GM21619 (cell line): ENCODE measurements around the gene KRT76.
"Not testable (repeated sequence)": the region's sequence is repeated elsewhere in the genome, so short reads cannot be mapped to it uniquely, and the experiment has no call there.

ENCODE experiments used
- ATAC-seq: cut with Tn5 transposase; IDR thresholded peaks from one replicate; pipeline ENCODE4 v1.9.1; 2021; ENCODE audit not compliant: unreplicated experiment

Gene KRT76

GRCh38 chr12:52761218-52761617 is 15.9 kb downstream of the KRT76 start:
- not testable (repeated sequence) for ATAC-seq

- ATAC-seq = no peak
Measured at GRCh38 chr12:52760623-52761022, 16.5 kb downstream of the KRT76 start.

GRCh38 chr12:52759695-52760094 is 17.4 kb downstream of the KRT76 start:
- ATAC-seq = no peak

GRCh38 chr12:52759218-52759617 is 17.9 kb downstream of the KRT76 start:
- ATAC-seq = no peak

DNA sequence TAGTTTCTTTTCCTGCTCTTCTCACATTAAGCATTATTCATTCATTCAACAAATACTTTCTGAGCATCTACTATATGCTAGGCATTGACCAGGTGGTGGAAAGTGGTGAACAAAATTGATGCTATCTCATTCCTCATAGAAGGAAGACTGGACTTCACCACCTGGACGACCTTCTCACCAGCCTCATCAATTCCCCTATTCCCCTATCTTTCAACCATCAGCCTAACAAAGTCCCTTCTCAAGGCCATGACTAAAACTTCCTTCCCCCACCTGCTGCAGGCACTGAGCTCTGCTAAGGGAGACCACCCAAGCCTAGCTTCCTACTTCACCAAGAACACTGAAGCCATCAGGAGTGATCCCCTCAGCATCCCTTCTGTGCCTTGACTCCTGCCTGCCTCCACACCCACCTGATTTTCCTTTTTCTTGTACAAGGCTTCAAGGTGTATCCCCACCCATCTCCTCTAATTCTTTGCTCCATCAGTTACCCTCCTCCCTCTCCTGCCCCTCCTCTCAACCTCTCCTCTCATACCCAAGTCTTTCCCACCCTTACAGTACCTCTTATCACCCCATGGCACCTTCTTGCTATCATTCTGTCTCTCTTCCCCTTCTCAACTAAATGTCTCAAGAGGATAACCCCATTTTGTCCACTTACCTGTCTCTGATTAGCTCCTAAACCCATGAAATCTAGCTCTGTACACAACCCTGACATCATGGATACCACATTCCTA is 19.5 kb downstream of the KRT76 start:
- no peak for ATAC-seq

- ATAC-seq = no peak
Measured at GRCh38 chr12:52756281-52756960, 20.7 kb downstream of the KRT76 start.

- ATAC-seq = no peak
Measured at GRCh38 chr12:52755533-52755932, 21.6 kb downstream of the KRT76 start.

DNA sequence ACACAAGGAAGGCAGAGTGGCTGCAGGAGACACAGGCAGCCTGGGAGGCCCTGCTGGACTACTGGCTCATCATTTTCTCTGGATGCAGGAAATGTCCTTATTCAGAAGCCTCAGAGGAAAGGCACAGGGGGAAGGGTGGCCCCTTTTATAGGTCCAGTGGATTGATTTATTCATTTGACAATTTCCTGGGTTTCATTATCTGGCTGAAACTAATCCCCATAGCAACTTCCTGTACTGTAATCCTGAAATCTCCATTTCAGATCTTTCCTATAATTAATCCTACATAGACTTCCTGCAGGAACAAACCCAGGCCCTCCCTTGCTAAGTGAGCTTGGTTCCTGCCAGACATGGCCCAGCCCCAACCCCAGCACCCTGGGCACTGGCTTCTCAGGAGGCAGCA is 23.0 kb downstream of the KRT76 start:
- no peak for ATAC-seq

DNA sequence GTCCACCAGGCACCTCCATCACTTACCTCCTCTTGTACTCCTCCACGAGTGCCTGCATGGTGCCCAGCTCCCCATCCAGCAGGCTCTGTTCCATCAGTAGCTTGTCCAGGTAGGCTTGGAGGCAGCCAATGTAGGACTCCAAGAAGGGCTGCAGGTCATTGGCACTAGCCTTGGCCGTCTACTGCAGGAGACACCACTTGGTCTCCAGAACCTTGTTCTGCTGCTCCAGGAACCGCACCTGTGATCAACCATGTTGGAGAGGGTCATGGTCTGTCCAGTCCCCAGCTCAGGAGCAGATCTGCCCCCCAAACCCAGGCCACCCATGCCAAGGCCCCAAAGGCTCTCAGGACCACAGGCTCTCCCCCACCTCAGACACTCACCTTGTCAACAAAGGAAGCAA is 23.9 kb downstream of the KRT76 start:
- ATAC-seq = no peak

GRCh38 chr12:52752516-52752915 is 24.6 kb downstream of the KRT76 start:
- ATAC-seq = no peak

DNA sequence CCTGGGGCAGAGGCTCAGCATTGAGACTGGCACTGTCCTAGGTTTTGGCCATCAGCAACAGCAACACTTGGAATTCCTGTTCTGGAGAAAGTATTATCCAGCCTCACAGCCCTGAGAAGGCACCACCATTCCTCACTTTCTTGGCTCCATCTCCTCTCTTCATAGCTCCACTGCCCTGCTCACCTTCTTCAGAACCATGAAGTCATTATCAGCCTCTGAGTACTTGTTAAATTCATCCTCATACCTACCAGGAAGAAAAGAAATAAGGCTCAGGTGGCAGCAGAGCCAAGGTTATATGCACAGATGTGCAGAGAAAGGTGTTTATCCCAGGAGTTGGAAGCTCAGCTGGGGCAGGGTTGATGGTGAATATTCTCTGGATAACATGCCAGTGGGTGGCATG is 25.4 kb downstream of the KRT76 start:
- no peak for ATAC-seq

GRCh38 chr12:52750532-52750931 is 26.6 kb downstream of the KRT76 start:
- not testable (repeated sequence) for ATAC-seq

DNA sequence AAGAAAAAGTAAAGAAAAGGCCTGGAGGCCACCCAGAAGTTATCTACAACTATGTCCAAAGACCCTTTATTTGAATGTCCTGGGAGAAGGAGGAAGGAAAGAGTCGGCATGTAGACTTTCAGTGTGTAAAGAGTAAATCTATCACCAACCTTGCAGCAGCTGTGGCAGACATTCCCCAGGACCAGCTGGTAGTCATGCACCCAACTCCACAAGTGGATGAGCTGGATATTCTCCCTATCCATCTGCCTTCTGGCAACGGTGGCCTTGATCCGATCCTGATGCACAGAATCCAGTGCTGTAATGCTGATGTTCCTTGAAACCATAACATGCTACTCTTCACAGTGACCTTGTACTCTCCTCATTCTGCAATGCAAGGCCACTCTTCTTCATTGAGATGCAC is 27.3 kb downstream of the KRT76 start:
- ATAC-seq = no peak

- ATAC-seq = no peak
Measured at GRCh38 chr12:52748578-52748977, 28.6 kb downstream of the KRT76 start.

DNA sequence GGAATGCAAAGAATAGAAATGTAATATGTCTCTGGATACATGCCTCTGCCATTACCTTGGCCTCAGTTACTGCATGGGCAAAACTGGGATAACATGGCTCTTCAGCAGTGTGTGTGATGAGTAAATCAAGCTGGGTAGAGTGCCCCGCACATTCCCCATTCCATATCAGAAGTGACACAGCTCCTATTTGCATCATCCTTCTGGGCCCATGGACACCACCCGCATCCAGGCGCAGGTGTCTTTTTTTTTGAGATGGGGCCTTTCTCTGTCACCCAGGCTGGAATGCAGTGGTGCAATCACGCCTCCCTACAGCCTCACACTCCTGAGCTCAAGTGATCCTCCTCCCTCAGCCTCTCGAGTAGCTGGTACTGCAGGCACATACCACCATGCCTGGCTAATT is 31.6 kb downstream of the KRT76 start:
- no peak for ATAC-seq

- no peak for ATAC-seq
Measured at GRCh38 chr12:52744493-52745156, 32.5 kb downstream of the KRT76 start.

GRCh38 chr12:52742822-52743457 is 34.2 kb downstream of the KRT76 start:
- ATAC-seq = no peak

GRCh38 chr12:52742196-52742580 is 35.0 kb downstream of the KRT76 start:
- no peak for ATAC-seq

- no peak for ATAC-seq
Measured at GRCh38 chr12:52741375-52742195, 35.6 kb downstream of the KRT76 start.

GRCh38 chr12:52740584-52740983 is 36.6 kb downstream of the KRT76 start:
- no peak for ATAC-seq

GRCh38 chr12:52739963-52740362 is 37.2 kb downstream of the KRT76 start:
- ATAC-seq = no peak
